ENCODE results near the gene FHL3. TPM values are rescaled to one million over a fixed set of nuclear protein-coding genes. Genes with fewer than 3 reads are reported as not detected.

FHL3 gene
- total and polyA plus RNA-seq, 9 of the 15 experiments (the other 6 are each of a cell fraction or from before 2014, with no cell fraction given), result 6.1 to 144 (median 34.1) TPM

- TF ChIP-seq, protein P1, sequence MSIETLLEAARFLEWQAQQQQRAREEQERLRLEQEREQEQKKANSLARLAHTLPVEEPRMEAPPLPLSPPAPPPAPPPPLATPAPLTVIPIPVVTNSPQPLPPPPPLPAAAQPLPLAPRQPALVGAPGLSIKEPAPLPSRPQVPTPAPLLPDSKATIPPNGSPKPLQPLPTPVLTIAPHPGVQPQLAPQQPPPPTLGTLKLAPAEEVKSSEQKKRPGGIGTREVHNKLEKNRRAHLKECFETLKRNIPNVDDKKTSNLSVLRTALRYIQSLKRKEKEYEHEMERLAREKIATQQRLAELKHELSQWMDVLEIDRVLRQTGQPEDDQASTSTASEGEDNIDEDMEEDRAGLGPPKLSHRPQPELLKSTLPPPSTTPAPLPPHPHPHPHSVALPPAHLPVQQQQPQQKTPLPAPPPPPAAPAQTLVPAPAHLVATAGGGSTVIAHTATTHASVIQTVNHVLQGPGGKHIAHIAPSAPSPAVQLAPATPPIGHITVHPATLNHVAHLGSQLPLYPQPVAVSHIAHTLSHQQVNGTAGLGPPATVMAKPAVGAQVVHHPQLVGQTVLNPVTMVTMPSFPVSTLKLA (conservative IDR thresholded peaks at IDR 0.05), result peak; percentile 94 to 97
- TF ChIP-seq MAZ (CRISPR knock-in tag; conservative IDR thresholded peaks at IDR 0.05 in 1 of 2, IDR thresholded peaks at IDR 0.05 in 1 of 2), result peak; percentile 41 to 57; a peak in 2 of 4 replicates
- TF ChIP-seq RAD21 (CRISPR knock-in tag; conservative IDR thresholded peaks at IDR 0.05 in 1 of 2, IDR thresholded peaks at IDR 0.05 in 1 of 2), result peak in 1 of 2 experiments; percentile 32; a peak in 1 of 4 replicates
- peak; percentile 53 for TF ChIP-seq SP2 (IDR thresholded peaks at IDR 0.05; ENCODE audit: extremely low read depth, low read depth, low read length, poor library complexity, severe bottlenecking)
- no peak for TF ChIP-seq HBP1 (CRISPR knock-in tag; IDR thresholded peaks at IDR 0.05)
- peak; percentile 87 for TF ChIP-seq CTBP1 (IDR thresholded peaks at IDR 0.05; ENCODE audit: borderline replicate concordance)
- TF ChIP-seq SIN3A (IDR thresholded peaks at IDR 0.05; ENCODE audit: borderline replicate concordance in 2 of 2, control insufficient read depth in 1 of 2, low read depth in 2 of 2, low read length in 2 of 2), result peak in 1 of 2 experiments; percentile 60; a peak in 2 of 4 replicates
- TF ChIP-seq TFAP4 (CRISPR knock-in tag; IDR thresholded peaks at IDR 0.05; ENCODE audit: borderline replicate concordance), result peak; percentile 20; the same call in 1 of the 2 replicates
- TF ChIP-seq, protein P2, sequence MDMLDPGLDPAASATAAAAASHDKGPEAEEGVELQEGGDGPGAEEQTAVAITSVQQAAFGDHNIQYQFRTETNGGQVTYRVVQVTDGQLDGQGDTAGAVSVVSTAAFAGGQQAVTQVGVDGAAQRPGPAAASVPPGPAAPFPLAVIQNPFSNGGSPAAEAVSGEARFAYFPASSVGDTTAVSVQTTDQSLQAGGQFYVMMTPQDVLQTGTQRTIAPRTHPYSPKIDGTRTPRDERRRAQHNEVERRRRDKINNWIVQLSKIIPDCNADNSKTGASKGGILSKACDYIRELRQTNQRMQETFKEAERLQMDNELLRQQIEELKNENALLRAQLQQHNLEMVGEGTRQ (CRISPR knock-in tag; IDR thresholded peaks at IDR 0.05), result peak; percentile 44
- peak; percentile 76 for TF ChIP-seq PKNOX1 (IDR thresholded peaks at IDR 0.05)
- TF ChIP-seq MBD2 (IDR thresholded peaks at IDR 0.05; ENCODE audit: borderline replicate concordance, low read depth), result 0 out of 2 replicates have a peak, but pooled peaks have one; percentile 19
- no peak for TF ChIP-seq FOXM1 (IDR thresholded peaks at IDR 0.05; ENCODE audit: low read depth)
- 0 out of 2 replicates have a peak, but pooled peaks have one; percentile 36 for TF ChIP-seq FOXM1 (CRISPR knock-in tag; IDR thresholded peaks at IDR 0.05; ENCODE audit: low read depth)
- TF ChIP-seq ZNF668 (CRISPR knock-in tag; IDR thresholded peaks at IDR 0.05), result no peak
- peak; percentile 77 for TF ChIP-seq FUS (optimal IDR thresholded peaks at IDR 0.05; ENCODE audit: low read depth, low read length)
Observed at GRCh38 chr1:38046884-38047602, 41.7 kb upstream of the FHL3 start (continued).
